GM18951 (cell line): ENCODE results near the gene TAS2R42.

Experiments used
- POLR2A ChIP-seq: IDR thresholded peaks from 4 replicates; pipeline ENCODE4 v1.6.1; 2011; ENCODE audit warnings: mild to moderate bottlenecking; ENCODE audit not compliant: insufficient read length, insufficient read depth; ENCODE audit errors: extremely low read depth
- in situ Hi-C: fragments of 300-500 bp; cut with MboI; formaldehyde crosslinking; loops from one replicate; pipeline ENCODE4 v1.12.0; 2022; ENCODE audit warnings: low sequenced_read_pairs, mixed read lengths, inconsistent platforms; ENCODE audit not compliant: unreplicated experiment

Gene TAS2R42, protein sequence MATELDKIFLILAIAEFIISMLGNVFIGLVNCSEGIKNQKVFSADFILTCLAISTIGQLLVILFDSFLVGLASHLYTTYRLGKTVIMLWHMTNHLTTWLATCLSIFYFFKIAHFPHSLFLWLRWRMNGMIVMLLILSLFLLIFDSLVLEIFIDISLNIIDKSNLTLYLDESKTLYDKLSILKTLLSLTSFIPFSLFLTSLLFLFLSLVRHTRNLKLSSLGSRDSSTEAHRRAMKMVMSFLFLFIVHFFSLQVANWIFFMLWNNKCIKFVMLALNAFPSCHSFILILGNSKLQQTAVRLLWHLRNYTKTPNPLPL

DNA sequence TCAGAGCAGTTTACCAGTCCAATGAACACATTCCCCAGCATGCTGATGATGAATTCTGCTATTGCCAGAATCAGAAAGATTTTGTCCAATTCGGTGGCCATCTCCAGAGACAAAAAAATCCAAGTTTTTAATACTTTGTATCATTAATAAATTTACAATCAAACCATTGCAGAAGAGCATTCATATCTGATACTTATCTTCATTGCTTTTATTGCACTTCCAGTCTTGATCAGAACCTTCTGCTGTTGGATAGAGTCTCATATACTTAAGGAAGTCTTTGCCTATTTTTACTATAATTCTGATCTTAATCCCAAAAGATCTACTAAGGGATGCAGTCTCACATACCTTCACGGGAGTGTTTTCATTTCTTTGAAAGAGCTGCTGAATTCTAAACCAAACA is at the start of gene TAS2R42:
TSS of gene TAS2R42 (minus strand) at position 101 of the 400 bp plus-strand sequence. CDS start at position 101, 0 bp downstream.
- in situ Hi-C loops = loop anchor here (25.0 kb wide), 1 partner anchor 425 kb away; no protein-coding TSS in a partner anchor
- no peak for TF ChIP-seq POLR2A

DNA sequence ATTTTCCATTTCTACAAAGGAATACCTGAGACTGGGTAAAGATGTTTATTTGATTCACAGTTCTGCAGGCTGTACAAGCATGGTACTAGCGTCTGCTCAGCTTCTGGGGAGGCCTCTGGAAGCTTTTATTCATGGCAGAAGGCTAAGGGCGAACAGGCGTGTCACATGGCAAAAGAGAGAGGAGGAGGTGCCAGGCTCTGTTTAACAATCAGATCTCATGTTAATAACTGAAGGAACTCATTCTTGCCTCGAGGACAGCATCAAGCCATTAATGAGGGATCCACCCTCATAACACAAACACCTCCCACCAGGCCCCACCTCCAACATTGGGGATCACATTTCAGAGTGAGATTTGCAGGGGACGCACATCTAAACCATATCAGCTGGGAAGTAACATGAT is 46.8 kb upstream of the TAS2R42 start:
- TF ChIP-seq POLR2A = no peak
- in situ Hi-C loops = loop anchor here (25.0 kb wide), 2 partner anchors 254 to 829 kb away; partner anchors contain the start of gene BCL2L14

DNA sequence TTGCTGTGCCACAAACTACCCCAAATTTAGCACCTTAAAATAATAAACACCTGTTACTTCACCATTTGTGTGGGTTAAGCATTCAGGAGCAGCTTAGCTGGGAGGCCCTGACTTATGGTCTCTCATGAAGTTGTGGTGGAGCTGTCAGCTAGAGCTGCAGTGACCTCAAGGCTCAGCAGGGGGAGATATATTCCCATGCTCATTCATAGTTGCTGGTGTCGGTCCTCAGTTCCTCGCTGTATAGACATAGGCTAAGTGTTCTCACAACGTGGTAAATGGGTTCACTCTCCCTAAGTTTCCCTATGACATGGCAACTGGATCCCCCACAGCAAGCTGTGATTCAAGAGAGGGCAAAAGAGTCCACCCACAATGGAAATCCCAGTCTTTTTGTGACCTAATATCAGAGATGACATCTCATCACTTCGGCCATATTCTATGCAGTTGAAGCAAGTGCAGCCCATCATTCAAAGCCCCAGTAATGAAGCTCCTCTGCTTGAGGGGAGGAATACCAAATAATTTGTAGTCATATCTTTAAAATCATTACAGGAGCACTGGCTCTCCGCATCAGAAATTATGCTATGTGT is 41.7 kb upstream of the TAS2R42 start:
- in situ Hi-C loops = loop anchor here (25.0 kb wide), 2 partner anchors 259 to 834 kb away; partner anchors contain the start of gene BCL2L14
- no peak for TF ChIP-seq POLR2A

DNA sequence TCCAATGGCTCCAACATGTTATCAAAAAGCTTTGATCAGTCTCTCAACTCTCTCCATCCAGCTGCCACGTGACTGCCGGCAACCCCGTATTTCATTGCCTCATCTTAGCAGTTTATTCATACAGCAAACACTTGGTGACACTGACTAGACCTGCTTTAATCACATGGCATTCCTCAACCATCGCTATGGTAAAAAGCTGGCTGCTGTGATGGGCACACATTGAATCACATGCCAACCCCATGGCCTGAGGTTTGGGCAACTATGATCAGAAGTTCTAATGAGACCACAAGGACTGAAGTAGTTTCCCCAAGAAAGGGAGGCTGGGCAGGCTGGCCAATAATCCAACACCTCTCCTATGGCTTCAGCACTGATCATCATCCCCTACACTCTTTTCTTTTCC is 40.6 kb upstream of the TAS2R42 start:
- in situ Hi-C loops = loop anchor here (25.0 kb wide), 2 partner anchors 260 to 835 kb away; partner anchors contain the start of gene BCL2L14
- TF ChIP-seq POLR2A = no peak

DNA sequence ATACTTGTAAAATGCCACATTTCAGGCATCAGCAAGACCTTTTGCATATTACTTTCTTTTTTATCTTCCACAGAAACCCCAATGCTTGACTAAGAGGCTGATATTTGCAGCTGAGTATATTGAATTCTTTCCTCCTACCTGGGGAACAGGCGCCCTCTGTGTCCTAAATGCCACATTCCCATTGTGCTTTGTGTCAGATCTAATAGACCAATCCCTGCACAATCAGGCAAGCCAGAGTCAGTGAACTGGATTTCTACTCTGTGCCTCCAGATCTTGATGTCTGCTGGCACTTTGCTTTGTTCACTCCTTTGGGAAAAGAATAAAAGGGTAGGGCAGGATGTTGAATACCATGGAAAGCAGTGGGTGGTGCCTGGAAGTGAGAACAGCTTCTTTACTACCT is 22.4 kb upstream of the TAS2R42 start:
- in situ Hi-C loops = no loop called here
- no peak for TF ChIP-seq POLR2A

DNA sequence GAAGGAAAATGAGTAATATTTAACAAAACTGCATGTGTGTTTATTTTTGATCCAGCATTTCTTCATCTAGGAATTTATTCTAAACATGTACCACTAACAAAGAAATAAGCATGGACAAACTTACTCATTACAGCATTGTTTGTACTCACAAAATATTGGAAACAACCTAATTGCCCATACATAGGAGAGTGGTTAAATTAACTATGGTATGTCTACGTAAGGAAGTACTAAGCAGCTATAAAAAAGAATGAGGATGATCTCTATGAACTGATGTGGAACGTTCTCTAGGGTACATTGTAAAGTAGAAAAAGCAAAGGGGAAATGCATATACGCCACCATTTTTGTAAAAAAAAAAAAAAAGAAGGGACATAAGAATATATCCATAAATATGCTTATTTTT is 17.4 kb upstream of the TAS2R42 start:
- in situ Hi-C loops = no loop called here

DNA sequence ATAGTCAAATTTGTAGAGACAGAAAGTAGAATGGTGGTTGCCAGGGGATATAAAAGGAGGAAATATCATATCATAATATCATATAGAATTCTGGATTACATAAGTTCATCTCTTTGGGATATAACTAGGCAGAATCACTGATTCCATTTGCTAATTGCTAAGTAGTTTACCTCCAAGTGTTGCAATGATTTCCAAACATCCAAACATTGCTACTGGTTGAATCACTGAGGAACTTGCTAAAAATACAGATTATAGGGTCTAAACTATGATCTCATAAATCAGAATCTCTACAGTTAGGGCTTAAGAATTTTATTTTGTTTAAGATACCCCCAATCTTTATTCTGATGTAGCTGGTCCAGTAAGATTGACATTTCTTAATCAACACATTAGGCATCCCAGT is 16.1 kb upstream of the TAS2R42 start:
- no peak for TF ChIP-seq POLR2A
- in situ Hi-C loops = no loop called here

More for the DNA sequence above, 17.4 kb upstream of the TAS2R42 start:
- no peak for TF ChIP-seq POLR2A

DNA sequence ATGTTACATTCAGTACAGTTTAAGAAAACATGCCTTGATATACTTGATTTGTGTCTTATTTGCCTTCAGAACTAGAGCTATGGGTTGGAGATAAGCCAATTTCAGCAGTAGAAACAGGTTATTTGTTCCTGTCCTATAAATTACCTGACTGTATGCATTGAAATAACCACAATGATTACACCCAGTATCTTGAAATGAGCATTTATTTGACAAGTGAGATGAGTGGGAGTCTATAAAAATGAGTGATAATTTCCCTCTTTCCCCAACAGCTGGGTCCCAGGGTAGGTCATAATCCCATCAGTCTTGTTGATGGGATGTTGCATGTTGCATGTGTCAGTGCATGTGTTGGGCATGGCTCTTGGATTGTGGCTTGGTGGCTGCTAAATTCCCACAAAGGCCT is 3.7 kb downstream of the TAS2R42 start:
- in situ Hi-C loops = loop anchor here (25.0 kb wide), 1 partner anchor 421 kb away; no protein-coding TSS in a partner anchor

DNA sequence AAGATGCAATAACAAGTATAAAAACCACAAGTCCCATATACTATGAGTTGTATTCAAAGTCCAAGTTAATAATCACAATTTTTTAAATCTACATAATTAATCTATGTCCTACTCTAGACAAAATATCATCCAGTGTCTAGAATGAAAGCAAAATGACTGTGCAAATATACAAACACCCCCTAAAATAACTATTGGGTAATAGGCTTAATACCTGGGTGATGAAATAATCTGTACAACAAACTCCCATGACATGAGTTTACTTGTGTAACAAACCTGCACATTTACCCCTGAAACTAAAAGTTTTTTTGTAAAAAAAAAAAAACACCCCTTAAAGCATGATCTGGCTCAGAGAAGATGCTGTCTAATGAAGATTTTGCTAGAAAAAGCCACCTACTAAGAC is 4.2 kb downstream of the TAS2R42 start:
- in situ Hi-C loops = loop anchor here (25.0 kb wide), 1 partner anchor 420 kb away; no protein-coding TSS in a partner anchor
- TF ChIP-seq POLR2A = no peak

More for the DNA sequence above, 3.7 kb downstream of the TAS2R42 start:
- TF ChIP-seq POLR2A = no peak

DNA sequence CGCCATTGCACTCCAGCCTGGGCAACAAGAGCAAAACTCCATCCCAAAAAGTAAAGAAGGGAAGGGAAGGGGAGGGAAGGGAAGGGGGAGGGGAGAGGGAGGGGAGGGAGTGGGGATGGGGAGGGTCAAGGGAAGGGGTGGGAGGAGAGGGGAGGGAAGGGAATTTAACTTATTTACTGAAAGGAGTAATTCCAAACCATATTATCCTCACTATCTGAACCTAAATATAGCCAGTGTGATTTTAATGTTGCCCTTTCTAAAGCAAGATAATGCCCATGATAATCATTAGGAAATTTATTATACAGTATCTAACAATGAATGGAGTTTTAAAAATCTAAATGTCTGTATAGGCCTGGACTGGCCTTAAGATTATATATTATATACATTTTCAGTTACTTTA is 8.5 kb downstream of the TAS2R42 start:
- in situ Hi-C loops = loop anchor here (25.0 kb wide), 1 partner anchor 416 kb away; no protein-coding TSS in a partner anchor
- no peak for TF ChIP-seq POLR2A

DNA sequence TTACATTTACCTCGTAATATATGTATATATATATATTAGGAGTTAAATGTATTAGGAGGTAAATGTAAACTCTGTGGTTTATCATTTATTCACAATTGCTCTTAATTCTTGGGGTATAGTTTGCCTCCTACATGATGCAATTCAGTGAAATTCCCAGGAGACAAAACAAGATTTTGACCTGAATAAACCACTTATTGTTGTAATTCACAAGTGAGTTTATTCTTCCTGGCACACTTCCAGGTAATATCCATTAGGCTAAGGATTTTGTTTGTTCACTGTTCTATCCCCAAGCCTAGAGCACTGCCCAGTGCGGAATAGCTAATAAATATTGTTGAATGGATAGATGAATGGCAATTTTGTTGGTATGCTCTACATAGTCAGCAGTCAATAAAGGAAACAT is 12.7 kb downstream of the TAS2R42 start:
- in situ Hi-C loops = no loop called here
- no peak for TF ChIP-seq POLR2A

DNA sequence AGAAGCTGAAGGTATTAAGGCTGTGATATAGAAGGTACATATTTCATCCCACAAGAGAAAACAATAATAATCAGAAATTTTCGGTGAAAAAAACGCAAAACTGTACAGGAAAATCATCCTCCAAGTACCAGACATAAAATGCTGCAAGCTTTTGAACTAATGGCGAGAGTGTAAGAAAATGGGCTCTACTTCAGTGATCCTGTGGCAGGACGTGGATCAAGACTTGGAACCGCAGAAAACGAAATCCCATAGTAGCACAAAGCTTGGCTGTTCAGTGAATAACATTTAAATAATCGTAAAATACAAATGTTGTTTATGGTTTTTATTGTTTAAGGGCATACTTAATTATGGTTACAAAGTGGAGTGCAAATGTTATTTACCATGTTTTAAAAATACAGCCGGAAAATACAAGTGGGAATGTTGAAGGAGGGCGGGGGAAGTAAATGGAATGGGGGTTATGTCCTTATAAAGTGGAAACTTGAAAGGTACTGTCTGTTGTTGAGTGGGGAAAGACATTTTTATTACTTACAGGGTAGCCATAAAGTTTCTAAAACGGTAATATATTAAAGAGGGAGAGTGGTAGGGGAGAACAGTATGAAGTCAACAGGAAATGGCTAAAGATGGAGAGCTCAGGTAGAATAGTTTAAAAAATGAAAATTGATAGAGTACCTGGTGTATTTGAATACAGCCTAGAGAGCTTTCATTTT is 14.6 kb downstream of the TAS2R42 start:
- in situ Hi-C loops = no loop called here

More for the DNA sequence above, 14.6 kb downstream of the TAS2R42 start:
- no peak for TF ChIP-seq POLR2A
